Adrenal gland (tissue), 5 donors: Measurements from ENCODE around the gene LDB2.

Experiments used
- CTCF ChIP-seq, 6 experiments: fragments of 450-650 bp in 4 of 6; fragments of 200-600 bp in 2 of 6; sonication (generic) in 1 of 6; IDR thresholded peaks; 1 replicate in 5 of 6; 2 replicates in 1 of 6; pipeline versions ENCODE4 v1.5.1 to v1.8.0; 2016 to 2021; ENCODE audit warnings: antibody characterized with exemption in 6 of 6, mild to moderate bottlenecking in 2 of 6, moderate library complexity in 1 of 6
- POLR2A ChIP-seq, 2 donors: fragments of 450-650 bp; IDR thresholded peaks; one replicate each; pipeline ENCODE4 v1.6.1; 2017; ENCODE audit warnings: antibody characterized with exemption in 2 of 2, mild to moderate bottlenecking in 2 of 2, moderate library complexity in 1 of 2
- donor health status: DM: no; HTN: no; CAD: no.

- no peak for TF ChIP-seq CTCF (IDR thresholded peaks at IDR 0.05)
- TF ChIP-seq POLR2A (IDR thresholded peaks at IDR 0.05), result no peak
Measured at GRCh38 chr4:16580514-16580913, 317.9 kb downstream of the LDB2 start.
